ENCODE measurements around the gene HOXA7.
A peak's percentile ranks its signal among the peaks of the same experiment; 100 is the strongest.

DNA sequence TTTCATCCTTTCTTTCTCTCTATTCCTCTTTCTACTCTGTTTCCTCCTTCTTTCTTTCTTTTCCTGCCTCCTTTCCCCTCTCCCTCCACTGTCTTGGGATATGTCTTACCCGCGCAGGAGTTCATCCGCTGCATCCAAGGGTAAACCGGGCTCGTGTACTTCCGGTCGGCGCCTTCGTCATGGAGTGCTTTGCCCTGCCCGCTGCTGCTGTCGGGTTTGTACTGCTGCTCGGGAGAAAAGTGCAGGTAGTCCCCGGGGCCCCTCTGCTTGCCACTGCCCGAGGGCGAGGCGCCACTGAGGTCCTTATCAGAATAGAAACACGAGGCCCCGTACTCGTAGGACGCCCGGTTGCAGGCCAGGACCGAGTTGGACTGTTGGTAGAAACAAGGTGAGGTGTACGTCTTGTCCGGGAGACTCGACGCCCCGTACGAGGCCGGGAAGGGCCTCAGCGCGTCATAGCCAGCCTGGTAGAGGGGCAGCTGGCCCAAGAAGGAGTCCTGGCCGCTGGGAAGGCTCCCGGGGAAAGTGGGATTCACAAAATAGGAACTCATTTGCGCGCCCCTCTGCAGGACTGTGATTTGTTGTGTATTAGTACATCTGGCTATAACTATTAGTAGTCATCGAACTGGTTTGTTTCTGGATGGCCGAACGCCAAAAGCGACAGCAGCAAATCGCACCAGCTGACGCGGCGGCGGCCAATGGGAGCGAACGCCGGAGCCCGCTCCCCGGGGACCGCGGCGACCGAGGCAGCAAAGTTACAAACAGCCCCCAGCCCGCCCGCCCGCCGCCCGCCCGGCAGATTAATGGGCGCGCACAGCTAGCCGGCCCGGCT, 9.1 kb downstream of the HOXA7 start, which contains the start of gene HOXA6:
- TF ChIP-seq, protein P1, sequence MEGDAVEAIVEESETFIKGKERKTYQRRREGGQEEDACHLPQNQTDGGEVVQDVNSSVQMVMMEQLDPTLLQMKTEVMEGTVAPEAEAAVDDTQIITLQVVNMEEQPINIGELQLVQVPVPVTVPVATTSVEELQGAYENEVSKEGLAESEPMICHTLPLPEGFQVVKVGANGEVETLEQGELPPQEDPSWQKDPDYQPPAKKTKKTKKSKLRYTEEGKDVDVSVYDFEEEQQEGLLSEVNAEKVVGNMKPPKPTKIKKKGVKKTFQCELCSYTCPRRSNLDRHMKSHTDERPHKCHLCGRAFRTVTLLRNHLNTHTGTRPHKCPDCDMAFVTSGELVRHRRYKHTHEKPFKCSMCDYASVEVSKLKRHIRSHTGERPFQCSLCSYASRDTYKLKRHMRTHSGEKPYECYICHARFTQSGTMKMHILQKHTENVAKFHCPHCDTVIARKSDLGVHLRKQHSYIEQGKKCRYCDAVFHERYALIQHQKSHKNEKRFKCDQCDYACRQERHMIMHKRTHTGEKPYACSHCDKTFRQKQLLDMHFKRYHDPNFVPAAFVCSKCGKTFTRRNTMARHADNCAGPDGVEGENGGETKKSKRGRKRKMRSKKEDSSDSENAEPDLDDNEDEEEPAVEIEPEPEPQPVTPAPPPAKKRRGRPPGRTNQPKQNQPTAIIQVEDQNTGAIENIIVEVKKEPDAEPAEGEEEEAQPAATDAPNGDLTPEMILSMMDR (IDR thresholded peaks at IDR 0.05), result no peak
- TF ChIP-seq EZH2 (IDR thresholded peaks at IDR 0.05; ENCODE audit: borderline replicate concordance, insufficient read depth, low read depth, low read length, poor library complexity, severe bottlenecking), result peak; percentile 35

Data from B cell (primary cell).